HG03378 (cell line): ENCODE data around the gene GABRR3.

Experiments
- ATAC-seq: cut with Tn5 transposase; IDR thresholded peaks from one replicate; pipeline ENCODE4 v1.9.1; 2021; ENCODE audit warnings: mild to moderate bottlenecking, moderate library complexity; ENCODE audit not compliant: unreplicated experiment

The GABRR3 gene

GRCh38 chr3:97992547-97993173 lies 42.5 kb downstream of the GABRR3 start:
- no peak for ATAC-seq

DNA sequence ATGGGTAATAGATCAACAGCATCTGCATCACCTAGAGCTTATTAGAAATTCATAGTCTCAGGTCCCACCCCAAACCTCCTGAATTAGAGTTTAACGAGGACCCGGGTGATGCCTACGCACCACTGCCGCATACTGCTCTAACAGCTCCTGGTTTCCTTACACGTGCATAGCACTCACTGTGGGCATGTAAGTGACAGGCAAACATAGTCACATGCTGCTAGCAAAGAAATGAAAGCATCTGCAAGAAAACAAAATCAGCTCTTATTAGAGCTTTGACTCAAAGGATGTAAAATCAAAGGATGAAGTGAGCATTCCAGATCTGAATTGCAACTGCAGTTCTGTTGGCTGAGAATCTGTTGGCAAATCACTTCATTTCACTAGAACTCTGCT lies 43.8 kb downstream of the GABRR3 start:
- no peak for ATAC-seq

- no peak for ATAC-seq
These were observed 44.4 kb downstream of the GABRR3 start for GRCh38 chr3:97990624-97991292.

GRCh38 chr3:97988784-97989568 lies 46.1 kb downstream of the GABRR3 start:
- no peak for ATAC-seq

DNA sequence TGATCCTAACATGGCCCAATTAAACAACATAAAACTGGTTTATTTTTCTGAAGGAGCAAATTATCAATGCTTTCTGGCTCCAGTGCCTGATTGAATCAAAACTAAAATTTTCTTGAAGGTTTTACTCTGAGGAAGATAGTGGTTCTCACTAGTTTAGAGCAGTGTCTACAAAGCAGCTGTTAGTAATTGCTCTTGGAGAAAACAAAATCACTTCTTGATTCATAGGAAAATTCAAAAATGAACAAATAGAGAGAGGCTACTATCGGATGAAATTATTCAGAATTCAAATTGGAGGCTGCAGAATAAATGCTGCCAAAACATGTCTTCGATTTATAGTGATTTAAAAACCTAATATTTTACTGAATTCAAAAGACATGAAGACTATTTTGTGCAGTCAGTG lies 47.8 kb downstream of the GABRR3 start:
- ATAC-seq = no peak

- no peak for ATAC-seq
These were observed 51.1 kb downstream of the GABRR3 start for GRCh38 chr3:97983933-97984491.

- no peak for ATAC-seq
These were observed 53.2 kb downstream of the GABRR3 start for GRCh38 chr3:97981886-97982285.

DNA sequence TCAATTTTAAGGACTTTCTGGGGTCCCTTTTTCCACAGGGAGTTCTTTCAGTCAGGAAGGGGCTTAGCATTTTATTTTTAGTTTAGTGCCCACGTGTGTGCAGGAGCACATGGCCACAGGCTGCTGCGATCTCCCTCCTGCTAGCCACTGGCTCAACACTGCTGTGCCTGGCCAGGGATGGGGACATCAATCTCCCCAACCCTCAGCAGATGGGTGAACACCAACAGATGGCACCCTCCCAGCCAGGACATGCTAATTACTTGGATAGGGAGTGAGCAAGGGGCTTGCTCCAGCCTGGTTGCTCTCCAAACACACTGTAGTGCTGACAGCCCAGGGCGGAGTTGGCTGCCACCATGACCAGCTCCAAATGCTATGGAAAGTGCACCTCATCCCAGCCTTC lies 55.5 kb downstream of the GABRR3 start:
- ATAC-seq = no peak

- ATAC-seq = no peak
These were observed 59.6 kb downstream of the GABRR3 start for GRCh38 chr3:97975466-97975865.

DNA sequence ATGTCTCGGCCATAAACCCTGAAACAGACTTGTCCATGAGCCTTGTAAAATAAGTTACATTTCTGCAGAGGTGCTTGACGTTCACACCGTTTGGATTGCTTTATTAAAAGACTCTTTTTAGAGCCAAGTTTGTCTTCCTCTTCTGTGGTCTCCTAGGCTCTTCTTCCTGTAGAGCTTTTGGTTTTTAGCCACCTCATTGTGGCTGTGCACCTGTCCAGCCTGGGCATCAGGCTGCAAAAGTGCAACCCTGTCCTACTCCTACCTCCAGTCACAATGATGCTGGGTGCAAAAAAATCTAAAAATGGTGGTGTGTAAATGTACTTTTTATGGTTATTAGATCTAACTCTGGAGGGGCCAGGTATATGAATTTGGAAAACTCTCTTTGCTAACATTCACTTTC lies 60.1 kb downstream of the GABRR3 start:
- no peak for ATAC-seq

DNA sequence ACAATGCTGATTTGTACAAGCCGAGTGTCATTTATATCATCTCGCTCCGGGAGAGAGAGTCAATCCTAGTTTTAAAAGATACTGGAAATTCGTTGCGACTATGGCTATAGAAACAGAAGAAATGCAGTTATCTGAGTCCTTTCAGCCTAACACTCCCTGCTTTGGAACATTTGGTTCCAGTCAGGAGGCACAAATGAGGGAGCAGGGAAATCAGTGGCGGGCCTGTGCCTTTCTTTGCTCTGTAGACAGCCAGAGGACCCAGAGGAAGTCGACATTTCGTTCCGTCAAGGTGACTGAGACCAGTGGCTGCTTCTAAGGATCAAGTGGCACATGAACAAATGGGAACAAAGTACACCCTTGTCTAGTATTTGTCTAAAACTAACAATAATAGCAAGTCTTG lies 62.1 kb downstream of the GABRR3 start:
- no peak for ATAC-seq

DNA sequence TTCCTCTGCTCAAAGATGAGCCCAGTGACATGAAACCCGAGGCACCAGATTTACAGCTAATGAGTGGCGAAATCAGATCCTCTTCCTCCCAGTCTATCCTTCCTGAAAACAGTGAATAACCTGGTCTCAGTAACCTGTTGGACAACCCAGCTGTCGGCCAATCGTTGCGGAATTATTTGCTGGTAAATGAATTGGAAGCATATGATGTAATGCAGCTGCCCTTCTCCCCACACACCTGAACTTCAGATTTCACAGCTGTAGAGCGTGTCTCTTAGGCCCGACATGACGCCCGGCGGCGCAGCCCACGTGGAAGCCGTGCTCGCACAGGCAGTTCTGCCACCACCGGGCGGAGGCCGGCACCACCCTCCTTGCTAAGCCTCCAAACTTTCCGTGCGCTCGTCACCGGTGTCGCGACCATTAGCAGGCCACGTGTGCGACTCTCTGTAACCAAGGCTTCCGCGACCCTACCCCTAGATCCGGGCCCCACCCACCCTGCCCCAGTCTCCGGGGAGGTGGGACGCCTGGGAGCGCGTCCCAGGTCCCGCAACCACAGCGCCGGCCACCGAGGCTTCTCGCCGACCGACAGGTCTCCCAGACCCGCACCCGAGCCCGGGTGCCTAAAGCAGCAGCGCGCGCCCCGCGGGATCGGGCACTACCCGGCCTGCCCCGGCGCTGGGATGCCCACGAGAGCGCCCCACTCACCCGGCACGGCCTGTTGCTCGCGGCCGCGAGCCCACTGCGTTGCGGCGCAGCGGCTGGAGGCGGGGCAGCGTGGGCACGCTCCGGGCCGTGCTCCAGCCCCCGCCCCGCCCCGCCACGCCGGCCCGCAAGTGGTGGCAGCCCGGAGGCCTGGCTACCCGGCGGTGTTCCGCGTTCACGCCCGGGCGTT lies 63.2 kb downstream of the GABRR3 start, which contains the start of gene RIOX2:
RIOX2 (minus strand) TSS at position 753 of the 889 bp plus-strand sequence. CDS start 4,838 bp downstream, outside the sequence.
- peak; percentile 84 for ATAC-seq

- ATAC-seq = no peak
These were observed 64.0 kb downstream of the GABRR3 start for GRCh38 chr3:97970956-97971620.

DNA sequence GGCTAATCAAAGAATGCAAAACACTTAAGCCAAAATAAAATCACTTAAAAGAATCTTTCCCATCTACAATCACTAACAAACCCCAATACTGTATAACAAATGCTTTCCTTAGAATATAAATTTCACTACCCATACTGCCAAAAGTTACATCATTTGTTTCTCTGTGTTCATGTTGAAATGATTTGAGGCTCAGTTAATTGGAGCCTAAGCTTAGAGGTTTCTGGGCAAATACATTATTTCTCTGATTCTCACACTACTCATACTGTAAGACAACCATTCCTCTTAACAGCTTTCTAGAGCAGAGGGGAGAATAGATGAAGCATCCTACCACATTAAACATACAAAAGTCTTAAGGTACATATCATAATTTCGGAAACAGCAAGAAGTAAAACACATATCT lies 65.0 kb downstream of the GABRR3 start:
- ATAC-seq = no peak

GRCh38 chr3:97969541-97969940 lies 65.6 kb downstream of the GABRR3 start:
- no peak for ATAC-seq

DNA sequence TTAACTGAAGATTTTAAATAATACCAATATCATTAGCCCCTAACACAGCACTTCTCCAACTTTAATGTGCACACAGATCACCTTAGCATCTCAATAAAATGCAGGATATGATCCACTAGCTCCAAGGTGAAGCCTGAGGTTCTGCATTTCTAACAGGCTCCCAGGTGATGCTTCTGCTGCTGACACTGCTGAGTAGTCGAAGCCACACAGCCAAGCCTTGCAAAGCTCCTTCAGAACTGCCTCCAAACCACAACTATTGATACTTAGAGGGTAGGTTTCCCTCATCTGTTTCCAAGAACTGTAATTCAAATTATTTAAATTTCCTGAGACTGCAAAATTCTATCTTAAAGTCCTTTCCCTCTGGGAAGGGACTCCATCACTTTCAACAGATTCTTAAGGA lies 66.7 kb downstream of the GABRR3 start:
- ATAC-seq = no peak

- ATAC-seq = no peak
These were observed 67.1 kb downstream of the GABRR3 start for GRCh38 chr3:97967966-97968365.

- ATAC-seq = no peak
These were observed 73.9 kb downstream of the GABRR3 start for GRCh38 chr3:97960993-97961766.

GRCh38 chr3:97960551-97960950 lies 74.6 kb downstream of the GABRR3 start:
- no peak for ATAC-seq
